Heart right ventricle (tissue), 16 donors: ENCODE results near the gene WAS. TPM values are rescaled to one million over a fixed set of nuclear protein-coding genes. Genes with fewer than 3 reads are reported as not detected.
"Not testable (repeated sequence)": the region's sequence is repeated elsewhere in the genome, so short reads cannot be mapped to it uniquely, and the experiment has no call there.

Experiments
- ATAC-seq, 8 donors: fragments of 200-7000 bp; cut with Tn5 transposase; one replicate each; pipeline ENCODE4 v1.9.1; 2020; ENCODE audit warnings: mild to moderate bottlenecking in 8 of 8, moderate library complexity in 8 of 8, moderate number of reproducible peaks in 1 of 8
- DNase-seq, 2 donors: peaks; one replicate each; pipeline ENCODE4 v3.0.0-alpha.2; 2020
- H3K27ac ChIP-seq, 10 donors: fragments of 200-600 bp; sonication (generic) in 2 of 10; one replicate each; pipeline versions ENCODE4 v1.5.0 to v1.8.0; 2020 to 2022; ENCODE audit warnings: mild to moderate bottlenecking in 3 of 10
- H3K27me3 ChIP-seq, 7 donors: fragments of 200-600 bp; one replicate each; pipeline ENCODE4 v1.8.0; 2021 to 2022; ENCODE audit warnings: mild to moderate bottlenecking in 2 of 7
- H3K36me3 ChIP-seq, 9 donors: fragments of 200-600 bp; sonication (generic) in 1 of 9; one replicate each; pipeline versions ENCODE4 v1.5.0 to v1.8.0; 2020 to 2022; ENCODE audit warnings: mild to moderate bottlenecking in 2 of 9
- H3K4me1 ChIP-seq, 9 donors: fragments of 200-600 bp; sonication (generic) in 1 of 9; one replicate each; pipeline versions ENCODE4 v1.5.0 to v1.8.0; 2020 to 2022; ENCODE audit warnings: mild to moderate bottlenecking in 4 of 9
- H3K4me3 ChIP-seq, 10 donors: fragments of 200-600 bp; sonication (generic) in 2 of 10; one replicate each; pipeline versions ENCODE4 v1.5.0 to v1.8.0; 2020 to 2022; ENCODE audit warnings: mild to moderate bottlenecking in 7 of 10, moderate library complexity in 2 of 10
- H3K9me3 ChIP-seq, 11 donors: fragments of 200-600 bp in 10 of 11; sonication (generic) in 2 of 11; one replicate each; pipeline versions ENCODE4 v1.5.0 to v1.8.0; 2013 to 2022; ENCODE audit warnings: mild to moderate bottlenecking in 2 of 11, control low read depth in 1 of 11, moderate library complexity in 1 of 11
- CTCF ChIP-seq, 9 donors: fragments of 200-600 bp; sonication (generic) in 2 of 9; IDR thresholded peaks; one replicate each; pipeline versions ENCODE4 v1.5.0 to v1.8.0; 2021 to 2022; ENCODE audit warnings: antibody characterized with exemption in 9 of 9, mild to moderate bottlenecking in 5 of 9, moderate library complexity in 1 of 9
- WGBS, 2 donors: extraction: QIAGEN DNeasy Blood & Tissue Kit; methylation state at CpG; one replicate each; pipeline ENCODE4 v1.1.7; 2013; ENCODE audit warnings: inconsistent platforms in 1 of 2; 5-methylcytosine and 5-hydroxymethylcytosine counted together
- intact Hi-C, 10 donors: fragments of 100-400 bp; cut with DNase I; formaldehyde crosslinking; loops; one replicate each; pipeline versions ENCODE4 v1.11.1 to v1.14.2; 2022
- polyA plus RNA-seq, 2 donors: library from polyadenylated mRNA; stranded (reverse); fragments of 200-250 nt; gene quantifications; one replicate each; pipeline ENCODE4 v1.2.3, GENCODE V29; 2013
- total RNA-seq, 10 donors: library from RNA; stranded (reverse); fragmentation: NEBNext Ultra II Directional in 3 of 10; extraction: Animal tissue kit (Norgen Biotek cat#: 25700) in 3 of 10; gene quantifications; one replicate each; pipeline versions ENCODE4 v1.2.1 to v1.2.4, GENCODE V29; 2021 to 2023
- donor health status: Arrhythmogenic right ventricular cardiomyopathy.
- donor health status: ischemic (EF 13 %, LVEDD 7.1; RV severe dilation, severe dysfunction).
- donor health status: healthy with polysubstance abuse.
- donor health status: DM: no; HTN: yes; CAD: no.
- donor health status: DM: no; HTN: no; CAD: no.
- donor health status: ischemic (EF 25% LVEDD 6.9; RV normal size, moderate dysfunction).
- donor health status: ischemic (EF 25% LVEDD 5.7; RV mildly dilated, moderate dysfunction).
- donor health status: healthy.
- donor health status: DM: yes; HTN: yes; CAD: no.
- donor health status: Ischemic cardiomyopathy.
- donor health status: ischemic (EF 35%, LVEDD 5.7; RV mildly dilated, moderate dysfunction).
- donor health status: nonischemic (EF 11% LVEDD 7.7; RV severe dilation, severe dysfunction).
- donor health status: DM: yes; HTN: yes; CAD: no.
- donor health status: PGD.
- donor health status: ischemic (EF 29% LVEDD 5.4; RV normal size, mild dysfunction).
- donor health status: nonischemic (EF 23%, LVEDD 6.1; RV moderate dilation, normal function).

WAS gene
- total and polyA plus RNA-seq, 12 donors, result 0.86 to 14.3 (median 1.8) TPM

DNA sequence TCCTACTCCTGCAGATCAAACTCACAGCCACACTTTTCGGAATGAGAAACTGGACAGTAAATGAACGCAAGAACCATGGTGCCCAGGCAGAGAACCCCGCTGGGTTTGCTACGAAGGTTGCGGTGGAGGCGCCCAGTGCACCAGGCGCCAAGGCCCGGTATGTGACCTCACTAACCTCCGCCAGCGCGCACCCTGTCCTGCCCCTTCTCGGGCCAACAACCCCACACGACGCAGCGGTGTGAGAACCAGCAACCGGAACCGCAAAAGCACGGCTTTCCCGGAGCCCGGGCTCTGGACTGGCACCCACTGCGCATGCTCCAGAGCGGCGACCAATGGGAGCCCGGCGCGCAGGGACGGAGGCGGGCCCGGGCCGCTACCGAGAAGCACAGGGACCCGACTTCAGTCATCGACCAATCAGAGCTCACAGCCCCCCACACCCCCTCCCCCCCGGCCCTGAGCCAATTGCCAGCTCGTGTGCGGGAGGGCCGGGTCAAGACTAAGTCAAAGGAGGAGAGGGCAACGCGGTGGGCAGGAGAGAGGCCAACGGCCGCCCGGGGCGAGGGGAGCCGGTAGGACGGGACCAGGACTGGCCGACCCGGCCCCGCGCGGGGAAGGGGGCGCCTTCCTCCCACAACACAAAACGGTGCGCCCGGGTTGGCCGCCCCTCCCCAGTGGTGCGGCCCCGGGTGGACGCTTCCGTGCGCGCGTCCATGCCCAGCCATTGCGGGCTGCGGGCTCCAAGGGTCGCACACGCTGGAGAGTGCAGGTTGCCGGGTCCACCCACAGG is 7.3 kb upstream of the WAS start:
- Histone ChIP-seq H3K27ac (peak overlapping the region; percentile 77 to 94 (median 91)), H3K27me3 (no peaks in the 10 kb centered on the region), H3K4me3 (peak overlapping the region; percentile 65 to 85 (median 76)), H3K36me3 (no peaks in the 10 kb centered on the region), H3K9me3 (no peaks in the 10 kb centered on the region), H3K4me1 (peaks cover 0 to 16% (median 0%) of the 10 kb centered on the region in 9 donors)
- no peak for TF ChIP-seq CTCF (IDR thresholded peaks at IDR 0.05)
- peak; percentile 86 to 90 for DNase-seq
- peak; percentile 97 to 100 (median 99) for ATAC-seq
- intact Hi-C loops, result loop anchor here in 2 of 10 donors (5.0 to 10.0 kb wide), 3 partner anchors 61 to 129 kb away; partner anchors contain the start of gene HDAC6 (in 2 of the 2)
- 0 to 1% methylated on average over 23 to 67 of the region's 67 CpGs for whole genome bisulfite sequencing, 2 donors

DNA sequence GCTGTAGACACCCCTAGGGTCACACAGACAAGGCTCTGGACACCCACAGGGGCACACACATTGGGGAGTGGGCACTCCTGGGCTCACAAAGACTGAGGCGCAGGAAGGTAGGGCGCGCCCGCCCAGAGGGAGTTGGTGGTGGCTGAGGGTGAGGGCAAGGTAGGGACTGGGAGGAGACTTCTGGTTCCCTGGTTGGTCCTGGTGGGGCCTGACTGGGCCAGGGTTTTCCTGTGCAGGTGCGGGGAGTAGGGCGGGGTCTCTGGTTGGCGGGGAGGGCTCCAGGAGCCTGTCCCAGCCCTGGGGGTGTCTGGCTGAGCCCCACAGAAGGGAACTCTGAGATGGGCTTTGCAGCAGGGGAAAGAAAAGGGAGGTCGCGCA is 6.7 kb upstream of the WAS start:
- ATAC-seq, result peak in 3 of 8 donors; percentile 4 to 20 (median 18)
- H3K9me3 ChIP-seq, result no peaks in the 10 kb centered on the region
- intact Hi-C loops, result loop anchor here in 2 of 10 donors (5.0 to 10.0 kb wide), 3 partner anchors 60 to 128 kb away; partner anchors contain the start of gene HDAC6 (in 2 of the 2)
- 0 to 12% methylated on average over 6 to 9 of the region's 9 CpGs for WGBS, 2 donors
- no peak for DNase-seq
- H3K4me1 ChIP-seq, result peaks cover 0 to 21% (median 0%) of the 10 kb centered on the region in 9 donors
- no peak for TF ChIP-seq CTCF (IDR thresholded peaks at IDR 0.05)
- peak overlapping the region; percentile 77 to 94 (median 91) for H3K27ac ChIP-seq
- peak overlapping the region; percentile 65 to 85 (median 76) for H3K4me3 ChIP-seq
- no peaks in the 10 kb centered on the region for H3K27me3 ChIP-seq
- no peaks in the 10 kb centered on the region for H3K36me3 ChIP-seq

DNA sequence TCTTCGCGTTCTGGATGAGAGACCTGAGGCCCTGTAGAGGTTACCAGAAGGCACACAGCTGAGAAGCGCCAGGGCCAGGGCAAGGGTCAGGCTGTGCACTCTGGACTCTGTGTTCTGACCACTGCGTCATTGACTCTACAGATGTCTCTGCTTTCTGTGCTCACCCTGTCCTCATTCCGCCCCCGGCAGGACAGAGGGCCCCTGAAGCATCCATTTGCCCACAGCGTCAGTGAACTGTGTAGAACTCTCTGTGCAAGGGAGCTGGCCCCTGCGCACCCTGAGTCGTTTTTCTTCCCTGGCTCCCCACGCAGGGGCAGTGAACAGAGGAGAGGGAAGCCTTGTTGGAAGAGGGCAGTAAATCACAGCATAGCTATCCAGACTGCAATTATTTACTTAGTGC is 6.1 kb upstream of the WAS start:
- TF ChIP-seq CTCF (IDR thresholded peaks at IDR 0.05), result no peak
- Histone ChIP-seq H3K4me3 (peak overlapping the region in 3 of 10 donors; percentile 68 to 84 (median 72)), H3K27ac (peak overlapping the region in 1 of 10 donors; percentile 94), H3K36me3 (no peaks in the 10 kb centered on the region), H3K9me3 (no peaks in the 10 kb centered on the region), H3K27me3 (no peaks in the 10 kb centered on the region), H3K4me1 (peaks cover 0 to 27% (median 0%) of the 10 kb centered on the region in 9 donors)
- ATAC-seq, result no peak
- DNase-seq, result no peak
- WGBS, 2 donors, result 57 to 59% methylated on average over 9 to 10 of the region's 10 CpGs
- intact Hi-C loops, result loop anchor here in 2 of 10 donors (5.0 to 10.0 kb wide), 3 partner anchors 60 to 127 kb away; partner anchors contain the start of gene HDAC6 (in 2 of the 2)

DNA sequence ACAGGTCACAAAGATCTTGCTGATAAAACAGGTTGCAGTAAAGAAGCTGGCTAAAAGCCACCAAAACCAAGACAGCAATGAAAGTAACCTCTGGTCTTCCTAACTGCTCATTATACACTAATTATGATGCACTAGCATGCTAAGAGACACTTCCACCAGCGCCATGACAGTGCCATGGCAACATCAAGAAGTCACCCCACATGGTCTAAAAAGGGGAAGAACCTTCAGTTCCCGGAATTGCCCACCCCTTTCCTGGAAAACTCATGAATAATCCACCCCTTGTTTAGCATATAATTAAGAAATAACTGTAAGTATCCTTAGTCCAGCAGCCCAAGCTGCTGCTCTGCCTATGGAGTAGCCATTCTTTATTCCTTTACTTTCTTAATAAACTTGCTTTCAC is 3.1 kb upstream of the WAS start:
- DNase-seq, H3K36me3 ChIP-seq, intact Hi-C loops, H3K27me3 ChIP-seq, ATAC-seq, H3K9me3 ChIP-seq, H3K4me3 ChIP-seq: not testable (repeated sequence)
- H3K27ac ChIP-seq, result peak overlapping the region in 1 of 10 donors; percentile 93
- peaks cover 0 to 31% (median 0%) of the 10 kb centered on the region in 9 donors for H3K4me1 ChIP-seq
- WGBS, 2 donors, result 47 to 53% methylated on average over 2 of the region's 2 CpGs

- DNase-seq, H3K27me3 ChIP-seq, H3K9me3 ChIP-seq, H3K4me3 ChIP-seq, intact Hi-C loops, H3K36me3 ChIP-seq, ATAC-seq: not testable (repeated sequence)
- WGBS, 2 donors, result 91 to 92% methylated on average over 6 of the region's 6 CpGs
- Histone ChIP-seq H3K4me1 (peaks cover 0 to 35% (median 0%) of the 10 kb centered on the region in 9 donors), H3K27ac (peak overlapping the region in 1 of 10 donors; percentile 93)
Observed at GRCh38 chrX:48680925-48681324, 2.7 kb upstream of the WAS start.
